CD4-positive, alpha-beta T cell treated with Interleukin-4 for 4 hours (primary cell): Measurements from ENCODE around the gene SLC6A20.
"Not testable (repeated sequence)": the region's sequence is repeated elsewhere in the genome, so short reads cannot be mapped to it uniquely, and the experiment has no call there.

Source experiments
- DNase-seq: peaks from one replicate; pipeline ENCODE4 v3.0.0-alpha.2; 2020

The SLC6A20 gene

DNA sequence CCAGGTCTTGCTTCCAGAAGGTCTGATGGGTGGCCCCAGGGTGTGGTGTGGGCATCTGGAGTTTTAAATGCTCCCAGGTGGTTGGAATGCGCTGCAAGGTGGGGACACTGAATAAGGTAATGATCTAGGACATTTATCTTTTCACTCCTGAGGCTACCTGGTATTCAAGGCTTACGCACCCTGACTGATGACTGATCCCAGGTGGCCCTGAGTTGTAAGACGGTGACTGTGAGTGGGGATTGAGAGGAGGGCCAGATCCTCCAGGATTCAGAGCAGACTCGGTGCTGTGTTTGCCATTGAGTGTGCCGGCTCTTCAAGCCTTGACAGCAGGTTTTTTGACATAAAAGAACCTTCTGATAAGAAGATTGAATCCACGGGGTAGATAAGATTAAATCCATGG lies 40.3 kb downstream of the SLC6A20 start:
- no peak for DNase-seq

DNA sequence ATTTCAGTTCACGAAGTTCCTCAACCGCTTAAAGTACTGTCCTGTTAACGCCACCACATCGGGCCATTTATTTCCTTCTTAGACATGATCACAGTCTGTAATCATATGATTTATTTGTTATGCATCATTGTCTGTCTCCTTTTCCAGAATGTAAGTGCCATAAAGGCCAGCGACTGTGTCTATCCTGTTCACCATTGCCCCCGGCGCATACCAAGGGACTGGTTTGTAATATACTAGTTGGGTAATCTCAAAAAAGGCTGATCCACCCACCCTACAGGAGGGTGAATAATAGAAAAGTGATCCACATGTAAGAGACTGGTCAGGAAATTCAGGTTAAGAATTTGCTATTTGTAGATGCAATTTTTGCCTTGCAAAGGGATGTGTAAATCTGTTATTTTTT lies 41.9 kb downstream of the SLC6A20 start:
- DNase-seq = no peak

DNA sequence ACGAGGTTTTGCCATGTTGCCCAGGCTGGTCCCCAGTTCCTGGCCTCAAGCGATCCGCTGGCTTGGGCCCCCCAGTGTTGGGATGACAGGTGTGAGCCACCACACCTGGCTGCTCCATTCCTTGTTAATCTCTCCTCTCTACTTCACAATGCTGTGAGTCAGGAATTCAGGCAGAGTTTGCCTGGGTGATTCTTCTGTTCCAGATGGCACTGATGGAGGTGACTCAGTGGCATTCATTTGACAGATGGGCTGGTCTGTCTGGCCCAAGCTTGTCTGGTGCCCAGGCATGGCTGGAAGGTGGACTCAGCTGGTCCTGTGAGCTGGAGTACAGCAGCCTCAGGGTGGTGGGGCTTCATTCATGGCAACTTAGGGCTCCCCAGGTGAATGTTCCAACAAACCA lies 43.2 kb downstream of the SLC6A20 start:
- DNase-seq = no peak

DNA sequence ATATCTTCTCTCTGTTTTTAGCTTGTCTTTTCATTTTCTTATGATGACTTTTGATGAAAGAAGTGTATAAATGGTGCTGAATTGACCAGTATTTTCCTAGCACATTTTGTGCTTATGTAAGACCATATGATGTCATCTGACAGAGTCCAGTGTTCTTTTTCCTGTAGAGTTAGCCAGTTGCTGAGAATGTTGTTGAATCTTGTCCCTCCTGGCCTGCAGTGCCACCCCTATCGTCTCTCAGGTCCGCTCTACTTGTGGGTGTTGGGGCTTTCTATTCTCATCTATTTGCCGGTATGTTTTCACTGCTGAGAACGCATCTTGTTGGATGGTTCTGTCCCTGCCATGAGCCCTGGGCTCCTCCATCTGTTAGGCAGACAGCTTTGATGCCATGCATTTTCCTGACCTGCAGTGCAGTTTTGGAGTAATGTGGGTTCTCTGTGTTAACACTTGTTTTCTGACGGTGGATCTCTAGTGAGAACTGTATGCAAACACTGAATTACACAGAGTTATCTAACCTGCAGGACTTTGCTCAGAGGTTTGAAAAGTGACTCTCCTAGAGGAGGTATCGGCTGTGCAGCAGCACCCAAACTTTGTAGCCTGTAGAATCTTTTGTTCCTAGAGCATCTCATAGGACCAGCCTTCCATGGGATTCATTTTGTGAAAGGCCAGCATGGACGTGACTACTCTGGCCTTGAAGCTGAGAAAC lies 44.6 kb downstream of the SLC6A20 start:
- no peak for DNase-seq

DNA sequence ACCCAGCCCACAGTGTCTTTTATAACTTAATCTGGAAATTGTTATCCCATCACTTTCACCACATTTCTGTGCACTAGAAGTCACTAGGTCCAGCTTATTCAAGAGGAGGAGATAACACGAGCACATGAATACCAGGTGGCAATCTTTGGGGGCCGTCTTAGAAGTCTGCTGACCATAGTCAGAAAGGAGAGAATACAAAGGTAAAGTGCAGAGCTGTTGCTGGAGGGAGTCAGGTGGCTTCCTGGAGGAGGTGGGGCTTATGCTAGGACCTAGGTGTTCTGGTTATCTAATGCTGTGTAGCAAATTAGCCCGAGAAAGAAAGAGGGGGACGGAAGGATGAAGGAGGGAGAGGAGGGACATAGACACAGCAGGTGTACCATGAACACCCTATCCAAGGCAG lies 46.5 kb downstream of the SLC6A20 start:
- no peak for DNase-seq

DNA sequence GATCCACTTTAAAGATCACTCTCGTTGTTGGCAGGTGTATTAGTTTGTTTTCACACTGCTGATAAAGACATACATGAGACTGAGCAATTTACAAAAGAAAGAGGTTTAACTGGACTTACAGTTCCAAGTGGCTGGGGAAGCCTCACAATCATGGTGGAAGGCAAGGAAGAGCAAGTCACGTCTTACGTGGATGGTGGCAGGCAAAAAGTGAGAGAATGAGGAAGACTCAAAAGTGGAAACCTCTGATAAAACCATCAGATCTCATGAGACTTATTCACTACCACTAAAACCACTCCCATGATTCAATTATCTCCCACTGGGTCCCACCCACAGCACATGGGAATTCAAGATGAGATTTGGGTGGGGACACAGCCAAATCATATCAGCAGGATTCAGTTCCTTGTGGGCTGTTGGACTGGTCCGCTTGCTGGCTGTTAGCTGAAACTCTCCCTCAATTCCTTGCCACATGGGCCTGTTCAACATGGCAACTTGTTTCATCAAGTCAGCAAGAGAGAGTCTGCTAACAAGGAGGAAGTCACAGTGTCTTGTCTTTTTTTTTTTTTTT lies 47.2 kb downstream of the SLC6A20 start:
- DNase-seq = not testable (repeated sequence)

DNA sequence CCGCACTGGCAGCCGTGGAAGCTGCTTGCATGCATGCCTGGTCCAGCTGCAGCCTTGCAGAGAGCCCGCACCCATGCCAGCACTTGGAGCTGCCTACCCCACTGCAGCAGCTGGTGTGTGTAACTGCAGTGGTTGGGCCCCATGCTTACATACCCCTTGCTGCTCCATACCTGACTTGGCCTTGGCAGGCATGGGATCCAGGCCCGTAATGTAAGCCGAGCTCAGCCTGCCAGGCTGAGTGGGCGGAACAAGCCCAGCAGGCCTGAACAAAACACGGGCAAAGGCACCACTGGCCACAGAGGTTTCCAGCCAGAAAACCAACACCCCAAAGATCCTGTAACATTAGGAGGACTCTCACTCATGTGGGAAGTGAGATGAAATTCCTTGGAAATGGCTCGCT lies 48.3 kb downstream of the SLC6A20 start:
- DNase-seq = no peak

DNA sequence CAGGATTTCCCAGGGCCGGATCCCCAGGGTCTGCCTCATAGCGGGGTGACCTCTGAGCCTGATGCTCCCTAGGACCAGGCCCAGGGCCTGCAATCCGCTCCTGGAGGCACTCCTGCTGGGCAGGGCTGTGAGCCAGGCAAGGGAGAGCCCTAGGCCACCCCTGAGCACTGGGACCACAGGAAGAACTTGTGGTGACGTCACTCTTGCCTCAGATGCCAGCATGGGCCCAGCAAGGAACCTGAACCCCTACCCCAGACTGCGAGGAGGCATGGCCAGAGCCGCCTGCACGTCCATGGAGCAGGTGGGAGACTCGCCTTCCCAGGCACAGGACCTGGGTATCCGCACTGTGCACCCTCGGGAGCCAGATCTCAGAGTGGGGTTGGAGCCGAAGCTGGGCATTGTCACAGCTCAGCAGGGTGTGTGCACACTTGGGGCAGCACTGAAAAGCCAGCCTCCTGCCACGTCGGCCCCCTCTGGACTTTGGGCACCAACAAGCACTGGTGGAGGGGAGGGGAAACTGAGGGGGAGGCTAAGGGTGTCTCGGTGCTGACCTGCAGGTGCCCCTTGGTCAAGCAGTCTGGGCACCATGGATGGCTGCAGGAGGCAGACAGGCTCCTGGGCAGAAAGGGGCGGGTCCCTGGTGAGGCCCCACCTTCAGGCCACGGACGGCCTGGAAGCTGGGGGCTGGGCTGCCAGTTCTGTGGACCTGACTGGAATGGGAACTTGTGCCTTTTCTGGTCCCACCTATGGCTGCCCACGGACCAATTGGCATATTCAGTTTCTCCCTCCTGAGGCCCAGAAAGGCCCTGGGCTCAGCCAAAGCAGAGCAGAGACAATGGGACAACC lies 49.3 kb downstream of the SLC6A20 start:
- no peak for DNase-seq

DNA sequence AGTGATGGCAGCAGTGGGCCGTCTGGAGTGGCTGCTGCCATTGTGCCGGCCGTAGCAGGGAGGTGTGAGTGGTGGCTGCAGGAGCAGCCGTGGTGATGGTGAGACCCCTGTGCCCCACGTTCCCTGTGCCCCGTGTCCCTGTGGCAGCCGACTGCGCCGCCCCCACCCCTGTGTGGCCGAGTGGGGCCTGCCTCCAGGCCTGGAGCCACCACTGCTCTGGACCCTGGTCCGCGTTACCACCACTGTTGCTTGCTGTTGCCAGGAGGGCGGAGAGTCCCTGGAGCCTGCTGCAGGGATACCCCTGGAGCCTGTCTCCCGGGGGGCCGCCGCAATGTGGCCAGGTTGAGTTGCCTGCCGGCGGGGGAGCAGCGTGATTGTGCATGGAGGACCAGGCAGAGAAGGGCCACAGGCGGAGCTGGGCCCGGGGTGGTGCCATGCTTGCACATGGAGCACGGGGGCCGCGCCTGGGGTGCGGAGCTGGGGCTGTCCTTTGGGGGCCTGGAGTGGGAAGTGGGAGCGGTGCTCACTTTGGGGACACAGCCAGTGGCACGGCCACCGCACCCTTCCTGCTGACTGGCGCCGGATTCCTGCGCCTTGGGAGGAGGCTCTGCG lies 50.1 kb downstream of the SLC6A20 start:
- no peak for DNase-seq

DNA sequence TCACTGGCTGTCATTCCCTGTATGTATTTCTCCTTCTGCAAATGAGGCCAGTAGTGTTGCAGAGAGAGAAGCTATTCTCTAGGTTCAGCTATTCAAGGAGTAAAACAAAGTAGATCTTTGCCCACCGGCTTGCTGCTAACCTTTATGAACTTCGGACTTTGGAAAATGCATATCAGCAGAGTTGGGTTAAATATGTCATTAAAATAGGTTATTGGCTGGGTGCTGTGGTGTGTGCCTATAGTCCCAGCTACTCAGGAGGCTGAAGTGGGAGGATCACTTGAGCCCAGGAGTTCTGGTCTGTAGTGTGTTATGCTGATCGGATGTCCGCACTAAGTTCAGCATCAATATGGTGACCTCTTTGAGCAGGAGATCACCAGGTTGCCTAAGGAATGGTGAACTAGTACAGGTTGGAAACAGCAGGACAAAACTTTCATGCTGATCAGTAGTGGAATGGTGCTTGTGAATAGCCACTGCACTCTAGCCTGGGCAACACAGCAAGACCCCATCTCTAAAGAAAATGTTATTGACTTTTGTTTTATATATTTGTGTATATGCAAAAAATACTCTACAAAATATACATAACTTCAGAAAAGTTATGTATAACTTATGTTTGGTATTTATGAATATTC lies 53.8 kb downstream of the SLC6A20 start:
- DNase-seq = no peak

DNA sequence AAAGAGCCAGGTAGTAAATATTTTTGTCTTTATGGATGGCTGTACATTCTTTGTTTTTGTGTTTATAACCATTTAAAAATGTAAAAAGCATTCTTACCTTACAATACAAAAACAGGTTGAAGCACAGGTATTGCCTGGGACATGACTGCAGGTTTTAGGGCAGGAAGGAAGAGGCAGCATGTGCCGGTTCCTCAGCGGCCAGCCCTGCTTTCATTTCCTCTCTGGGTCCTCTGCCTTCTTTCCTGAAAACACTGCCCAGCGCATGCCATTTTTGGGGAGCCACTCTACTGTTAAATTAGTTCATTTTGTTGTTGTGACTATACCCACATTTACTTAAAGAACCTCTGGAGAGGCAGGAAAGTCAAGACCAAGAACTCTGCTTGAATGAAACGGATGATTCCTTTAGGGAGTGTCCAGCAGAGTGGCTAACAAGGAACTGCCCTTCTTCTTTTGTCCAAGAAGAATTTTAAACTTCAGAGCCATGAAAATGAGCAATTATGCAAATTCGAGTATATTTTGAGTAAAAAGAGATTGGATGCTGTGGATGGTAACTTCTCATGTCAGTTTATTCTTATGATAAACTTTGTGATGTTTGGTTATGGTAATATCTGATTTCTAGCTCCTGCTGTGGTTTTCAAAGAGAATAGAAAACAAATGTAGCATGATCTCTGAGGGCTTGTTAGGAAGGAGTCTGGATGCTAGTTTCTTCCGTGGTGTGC lies 54.4 kb downstream of the SLC6A20 start:
- no peak for DNase-seq

DNA sequence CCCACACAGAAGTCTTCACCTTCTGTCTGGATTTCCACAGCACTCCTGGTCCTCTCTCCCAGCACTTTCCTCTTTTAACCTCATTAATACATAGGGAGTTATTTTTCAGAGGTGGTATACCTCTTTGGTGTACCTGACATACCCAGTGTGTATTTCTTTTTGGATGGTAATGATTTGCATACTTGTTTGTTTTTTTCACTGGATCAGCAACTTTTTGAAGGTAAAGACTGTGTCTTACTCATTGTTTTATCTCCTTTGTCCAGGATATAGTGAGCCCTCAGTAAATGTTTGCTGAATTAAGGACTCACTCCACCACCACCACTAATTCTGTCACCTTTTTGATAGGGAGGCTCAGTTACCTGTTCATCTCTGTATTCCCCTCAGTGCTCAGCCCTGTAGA lies 55.1 kb downstream of the SLC6A20 start:
- DNase-seq = no peak

DNA sequence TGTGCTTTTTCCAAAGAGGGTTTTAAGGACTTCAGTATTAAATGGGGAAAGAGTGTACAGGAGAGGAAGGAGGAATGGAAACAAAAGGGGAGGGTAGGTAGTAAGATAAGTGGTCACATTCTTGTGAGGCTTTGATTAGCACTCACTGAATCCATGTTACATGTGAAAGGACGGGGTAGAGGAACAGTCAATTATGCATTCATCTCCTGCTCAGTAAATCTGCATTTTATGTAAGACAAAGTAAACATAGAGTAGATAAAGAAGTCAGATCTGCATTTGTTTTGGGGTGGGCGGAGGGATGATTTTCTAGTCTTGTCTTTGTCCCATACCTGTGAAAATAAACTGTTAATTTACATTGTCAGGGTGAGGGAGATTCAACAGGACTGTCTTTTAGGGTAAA lies 56.3 kb downstream of the SLC6A20 start:
- no peak for DNase-seq

DNA sequence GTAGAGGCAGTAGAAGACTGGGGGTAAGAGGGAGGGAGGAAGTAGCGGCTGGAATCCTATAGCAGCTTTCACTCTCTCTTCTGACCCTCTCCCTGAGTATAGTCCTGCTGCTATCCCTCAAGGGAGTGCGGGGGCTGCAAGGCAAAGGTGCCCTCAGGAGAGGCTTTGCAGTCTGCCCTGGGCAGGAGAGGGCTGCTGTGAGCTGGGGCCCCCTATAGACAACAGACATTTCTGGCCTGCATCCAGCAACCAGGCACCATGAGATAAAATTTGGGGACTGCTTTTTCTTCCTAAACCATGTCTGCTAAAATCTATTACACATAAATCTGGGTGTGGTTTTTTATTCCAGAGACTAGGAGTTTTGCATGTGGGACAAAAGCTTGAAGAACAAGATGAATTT lies 59.1 kb downstream of the SLC6A20 start:
- DNase-seq = no peak

DNA sequence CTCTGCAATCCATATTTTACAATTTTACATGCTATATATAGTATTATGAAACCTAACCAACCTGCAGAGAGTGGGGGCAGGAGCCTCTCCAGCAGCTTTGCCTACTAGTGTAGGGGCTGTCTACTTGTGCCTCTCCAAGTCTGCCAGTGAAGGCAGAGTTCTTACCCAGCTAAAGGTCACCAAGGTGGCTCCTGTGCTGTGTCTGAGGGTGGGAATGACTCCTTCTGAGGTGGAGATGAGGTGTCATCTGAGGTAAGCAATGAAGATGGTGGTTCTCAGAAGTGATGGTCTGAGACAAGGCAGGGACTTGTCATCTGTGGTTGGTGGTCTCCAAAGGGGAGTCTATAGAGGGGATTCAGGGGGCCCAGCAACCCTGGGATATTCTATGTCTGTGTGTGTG lies 59.6 kb downstream of the SLC6A20 start:
- no peak for DNase-seq

DNA sequence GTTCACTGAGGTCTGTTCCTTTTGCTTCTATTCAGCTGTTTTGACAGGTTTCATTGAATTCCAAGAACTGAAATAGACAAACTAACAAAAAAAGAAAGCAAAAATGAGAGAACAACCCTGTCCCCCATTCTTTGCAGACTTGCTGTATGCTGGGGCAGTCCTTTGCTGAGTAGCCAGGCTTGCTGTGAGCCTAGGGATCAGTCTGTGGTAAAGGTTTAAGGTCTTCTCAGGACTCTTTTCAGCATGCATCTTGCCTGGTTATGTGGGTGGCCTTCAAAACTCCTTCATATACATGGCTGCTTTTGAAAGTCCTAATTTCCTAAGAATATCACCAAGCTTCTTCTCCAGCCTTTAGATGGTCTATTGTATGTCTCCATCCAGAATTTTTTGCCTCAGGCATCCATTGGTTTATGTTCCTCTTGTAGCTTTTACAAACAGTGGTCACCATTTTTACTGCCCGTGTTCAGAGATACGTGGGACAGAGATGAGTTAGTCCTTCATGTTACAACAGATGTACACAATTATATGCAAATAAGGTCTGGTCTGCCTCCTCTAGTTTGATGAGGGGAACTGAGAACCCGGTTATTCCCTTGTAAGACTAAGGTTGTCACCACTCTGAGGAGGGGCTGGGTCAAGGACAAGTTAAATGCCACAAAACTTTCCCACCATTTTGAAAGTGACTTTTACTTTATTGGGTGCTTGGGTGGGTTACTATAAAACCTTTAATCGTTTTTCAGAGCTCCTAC lies 65.8 kb downstream of the SLC6A20 start:
- DNase-seq = no peak

DNA sequence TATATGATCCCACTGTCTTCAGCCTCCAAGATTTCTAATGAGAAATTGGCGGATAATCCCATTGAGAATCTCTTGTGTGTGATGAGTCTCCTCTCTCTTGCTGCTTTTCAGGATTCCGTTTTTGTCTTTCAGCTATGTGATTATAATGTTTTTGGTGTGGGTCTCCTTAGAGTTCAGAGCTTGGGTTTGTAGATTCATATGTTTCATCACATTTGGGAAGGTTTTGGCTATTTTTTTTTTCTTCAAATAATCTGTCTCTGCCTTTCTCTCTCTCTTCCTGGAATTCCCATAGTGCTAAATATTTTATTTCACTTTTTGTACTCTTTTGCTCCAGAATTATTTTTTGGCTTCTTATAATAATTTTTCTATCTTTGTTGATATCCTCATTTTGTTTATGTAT lies 66.7 kb downstream of the SLC6A20 start:
- DNase-seq = no peak

DNA sequence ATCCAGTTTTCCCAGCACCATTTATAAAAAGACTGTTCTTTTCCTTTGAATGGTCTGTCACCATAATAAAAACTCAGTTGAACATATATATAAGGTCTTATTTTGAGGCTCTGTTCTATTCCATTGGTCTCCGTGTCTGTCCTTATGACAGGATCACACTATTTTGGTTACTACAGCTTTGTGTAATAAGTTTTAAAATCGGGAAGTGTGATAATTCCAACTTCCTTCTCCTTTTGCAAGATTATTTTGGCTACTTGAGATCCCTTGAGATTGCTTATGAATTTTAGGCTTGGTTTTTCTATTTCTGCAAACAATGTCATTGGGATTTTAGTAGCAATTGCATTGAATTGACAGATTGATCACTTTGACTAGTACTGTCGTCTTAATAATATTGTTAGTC lies 71.4 kb downstream of the SLC6A20 start:
- DNase-seq = no peak

DNA sequence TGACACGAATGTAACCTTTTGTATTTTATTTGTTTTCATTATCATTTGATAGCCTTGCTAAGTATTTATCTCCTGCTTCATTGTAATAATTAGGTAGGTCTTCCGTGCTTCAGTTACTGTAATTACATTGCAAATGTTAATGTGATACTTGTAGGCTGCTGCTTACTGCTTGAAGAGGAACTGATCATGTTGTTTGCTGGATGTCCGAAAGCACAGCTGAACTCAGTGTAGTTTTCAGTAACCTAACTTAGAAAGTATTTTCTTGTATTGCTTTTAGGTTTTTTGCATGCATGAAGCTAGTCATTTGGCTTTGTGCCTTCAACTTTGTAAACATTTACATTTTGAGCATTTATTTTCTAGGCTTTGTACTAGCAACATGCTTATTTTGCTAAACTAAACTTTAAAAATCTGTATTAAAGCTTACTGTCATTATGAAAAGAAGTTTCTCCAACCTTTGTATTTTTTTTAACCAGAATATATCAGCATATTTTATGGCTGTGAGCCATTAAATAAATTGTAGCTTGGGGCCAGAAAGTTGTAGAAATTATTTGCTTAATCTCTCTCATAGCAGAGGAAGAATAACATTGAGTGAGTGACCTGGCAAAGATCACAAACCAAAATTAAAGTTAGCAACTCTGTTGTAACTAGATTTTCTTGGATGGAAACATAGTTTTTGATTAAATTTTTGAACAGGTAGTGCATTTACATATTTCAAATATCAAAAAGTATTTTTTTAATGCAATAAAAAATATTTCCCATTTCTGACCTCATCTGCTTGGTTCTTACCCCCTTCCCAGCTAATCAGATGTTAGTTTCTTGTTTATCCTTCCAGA lies 76.5 kb downstream of the SLC6A20 start:
- no peak for DNase-seq

DNA sequence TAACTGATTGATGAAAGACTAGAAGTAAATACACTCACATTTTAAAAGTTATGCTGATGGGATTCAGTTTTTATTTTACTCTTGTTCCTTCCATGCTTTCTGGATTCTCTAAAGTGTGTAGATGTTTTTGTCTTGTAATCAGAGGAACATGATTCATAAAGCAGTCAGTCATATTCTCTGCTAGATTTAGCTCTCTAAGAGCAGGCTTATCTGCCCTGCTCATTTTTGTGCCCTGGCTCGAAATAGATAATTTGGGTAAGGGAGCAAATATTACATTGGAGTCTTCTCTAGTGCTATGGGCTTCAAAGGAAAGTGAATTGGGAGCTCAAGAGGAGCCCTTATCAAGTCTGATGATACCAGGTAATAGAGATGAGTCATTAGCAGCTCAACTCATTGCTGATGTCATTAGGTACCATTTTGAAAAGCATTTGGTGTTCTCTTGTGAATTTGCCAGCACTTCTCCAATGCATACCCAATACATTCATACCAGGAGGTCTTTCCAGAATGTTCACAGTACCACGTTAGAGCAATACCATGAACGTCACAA lies 79.5 kb downstream of the SLC6A20 start:
- DNase-seq = no peak

DNA sequence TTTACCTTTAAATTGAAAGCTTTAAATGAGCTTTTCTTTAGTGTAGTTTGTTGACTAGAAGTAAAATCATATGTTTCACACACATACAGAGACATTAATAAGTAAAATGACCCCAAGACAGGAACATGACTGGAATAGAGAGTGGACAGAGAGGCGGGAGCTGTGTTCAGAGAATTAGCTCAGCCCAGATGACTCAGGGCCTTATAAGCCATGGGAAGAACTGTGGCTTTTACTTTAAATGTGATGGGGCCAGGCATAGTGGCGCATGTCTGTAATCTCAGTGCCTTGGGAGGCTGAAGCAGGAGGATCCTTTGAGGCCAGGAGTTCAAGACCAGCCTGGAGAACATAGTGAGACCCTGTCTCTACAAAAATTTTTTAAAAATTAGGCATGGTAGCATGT lies 80.4 kb downstream of the SLC6A20 start:
- DNase-seq = no peak
